IPS-NIHi7 (cell line): Measurements from ENCODE around the gene KCMF1.
"Not testable (repeated sequence)": the region's sequence is repeated elsewhere in the genome, so short reads cannot be mapped to it uniquely, and the experiment has no call there.

ENCODE experiments used
- DNase-seq: peaks from one replicate; pipeline ENCODE4 v3.0.0; 2012; ENCODE audit warnings: mixed read lengths; ENCODE audit errors: extremely low spot score

KCMF1 gene

DNA sequence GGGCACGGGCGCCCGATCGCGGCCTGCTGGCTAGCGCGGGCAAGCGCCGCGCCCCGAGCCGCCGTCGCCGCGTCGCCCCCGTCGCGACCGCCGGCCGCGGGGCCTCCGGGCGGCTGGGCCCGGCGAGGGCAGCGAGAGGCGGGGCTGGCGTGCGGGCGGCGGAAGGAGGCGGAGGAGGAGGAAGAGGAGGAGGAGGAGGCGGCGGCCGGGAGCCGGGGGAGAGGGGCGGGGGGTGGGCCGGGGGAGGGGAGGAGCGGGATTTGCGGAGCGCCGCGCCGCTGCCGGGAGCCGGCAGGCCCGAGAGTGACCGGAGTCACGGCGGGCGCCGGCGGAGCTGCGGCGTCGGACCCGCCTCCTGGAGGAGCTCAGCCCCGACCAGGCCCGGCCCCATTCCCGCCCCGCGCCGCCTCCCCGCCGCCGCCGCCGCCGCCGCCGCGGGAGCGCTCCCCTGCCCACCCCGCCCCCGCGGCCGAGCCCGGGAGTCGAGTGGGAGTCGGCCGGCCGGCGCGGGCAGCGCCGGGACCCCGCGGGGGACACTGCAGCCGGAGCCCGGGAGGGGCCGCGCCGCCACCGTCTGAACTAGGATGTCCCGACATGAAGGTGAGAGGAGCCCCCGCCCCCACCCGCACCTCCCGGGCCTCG lies at the start of gene KCMF1:
Gene KCMF1 (plus strand): TSS at position 294 of the 642 bp plus-strand sequence. CDS start 291 bp downstream, at position 585.
- peak; percentile 86 for DNase-seq

DNA sequence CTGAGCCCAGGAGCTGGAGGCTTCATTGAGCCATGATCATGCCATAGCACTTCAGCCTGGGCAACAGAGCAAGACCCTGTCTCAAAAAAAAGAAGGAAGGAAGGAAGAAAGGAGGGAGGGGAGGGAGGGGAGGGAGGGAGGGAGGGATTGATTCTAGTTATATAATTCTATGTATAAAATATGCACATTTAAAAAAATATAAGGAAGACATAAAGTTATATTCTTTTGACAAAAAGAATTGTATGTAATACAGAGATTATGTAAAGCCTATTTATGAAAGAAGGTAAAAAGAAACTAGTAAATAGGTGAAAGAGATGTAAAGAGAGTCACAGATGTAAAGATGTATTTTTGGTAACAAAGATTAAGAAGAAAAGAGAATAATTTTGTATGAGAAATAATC lies 48.0 kb upstream of the KCMF1 start:
- no peak for DNase-seq

DNA sequence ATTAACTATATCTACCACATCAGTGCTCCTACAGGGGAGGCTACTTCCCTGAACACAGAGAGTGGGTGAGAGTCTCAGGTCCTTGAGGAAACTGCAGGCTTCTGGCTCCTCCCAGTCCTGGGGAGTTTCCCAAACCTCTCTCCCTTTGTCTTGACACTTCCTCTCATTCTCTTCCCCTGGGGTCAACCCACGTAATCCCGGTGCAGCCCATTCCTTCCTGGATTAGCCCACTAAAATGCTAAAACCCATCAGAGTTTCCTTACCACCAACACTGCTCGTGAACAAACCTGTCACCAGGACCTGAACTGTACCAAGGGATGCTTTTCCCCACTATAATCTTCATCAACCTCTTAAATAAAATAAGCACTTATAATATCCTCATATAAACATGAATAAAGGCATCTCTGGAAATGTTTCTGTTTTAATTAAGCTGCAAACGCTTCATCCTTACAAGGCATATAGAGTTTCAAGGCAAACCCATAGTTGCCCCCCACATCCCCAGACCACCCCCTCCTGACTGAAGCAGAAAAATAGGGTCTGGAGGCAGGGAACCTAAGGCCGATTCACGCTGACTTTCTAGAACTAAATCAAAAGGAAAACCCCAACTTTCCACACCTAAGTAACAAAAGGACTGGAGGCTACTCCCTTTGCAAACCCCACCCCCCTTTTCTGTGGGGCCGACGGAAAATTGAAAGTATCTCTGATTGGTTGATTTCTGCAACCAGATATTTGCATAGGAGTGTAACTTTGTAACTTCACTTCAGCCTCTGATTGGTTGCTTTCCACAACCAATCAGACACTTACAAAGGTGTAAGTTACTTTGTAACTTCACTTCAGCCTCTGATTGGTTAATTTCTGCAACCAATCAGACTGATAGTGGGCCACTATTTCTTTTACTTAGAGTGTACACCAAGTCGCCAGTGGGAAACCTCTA lies 46.5 kb upstream of the KCMF1 start:
- no peak for DNase-seq

DNA sequence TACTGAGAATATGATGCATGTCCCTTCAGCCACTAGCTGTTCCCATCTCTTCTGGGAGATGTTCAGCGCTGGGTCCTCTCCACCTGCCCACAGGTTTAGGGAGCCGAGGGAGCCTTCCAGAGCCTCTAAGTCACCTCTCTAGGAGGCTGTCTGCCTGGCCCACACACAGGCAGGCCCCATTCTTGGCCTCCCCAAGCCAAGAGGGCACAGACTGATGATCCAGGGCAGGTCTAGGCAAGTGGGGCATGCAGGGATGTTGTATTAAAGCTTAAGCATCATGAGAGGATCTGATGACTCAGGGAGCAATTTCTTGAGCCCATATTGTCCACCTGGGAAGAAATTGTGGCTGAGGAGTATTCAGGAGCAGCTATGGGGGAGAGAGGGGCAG lies 45.6 kb upstream of the KCMF1 start:
- no peak for DNase-seq

DNA sequence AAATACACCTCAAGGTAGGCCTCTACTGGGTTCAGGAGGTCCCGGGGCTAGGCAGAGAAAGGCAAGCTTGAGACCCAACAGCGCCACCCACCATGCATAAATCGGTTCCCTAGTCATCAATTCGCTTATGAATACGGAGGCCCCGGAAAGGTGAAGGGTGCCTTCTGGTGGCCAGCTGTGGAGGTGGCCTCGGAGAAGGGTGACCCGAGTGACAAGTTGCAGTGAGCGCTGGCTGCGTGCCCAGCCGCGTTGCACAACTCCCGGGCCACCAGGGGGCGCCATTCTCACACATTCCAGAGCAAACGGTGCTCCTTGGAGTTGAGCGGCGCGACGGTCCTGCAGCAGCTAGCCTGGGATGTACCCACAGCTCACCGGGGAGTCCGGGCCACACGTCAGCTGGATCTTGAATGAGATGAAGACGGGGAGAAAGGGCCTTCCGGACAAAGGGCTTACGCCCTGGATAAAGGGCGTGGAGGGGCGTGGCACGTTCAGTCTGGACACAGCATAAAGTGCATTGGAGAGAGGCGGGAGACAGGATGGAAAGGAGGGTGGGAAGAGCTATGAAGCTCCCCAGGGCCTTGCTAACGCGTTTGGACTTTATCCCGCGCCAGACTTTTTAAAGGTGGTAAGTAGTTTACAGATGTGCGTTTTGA lies 45.1 kb upstream of the KCMF1 start:
- DNase-seq: peak; percentile 82

DNA sequence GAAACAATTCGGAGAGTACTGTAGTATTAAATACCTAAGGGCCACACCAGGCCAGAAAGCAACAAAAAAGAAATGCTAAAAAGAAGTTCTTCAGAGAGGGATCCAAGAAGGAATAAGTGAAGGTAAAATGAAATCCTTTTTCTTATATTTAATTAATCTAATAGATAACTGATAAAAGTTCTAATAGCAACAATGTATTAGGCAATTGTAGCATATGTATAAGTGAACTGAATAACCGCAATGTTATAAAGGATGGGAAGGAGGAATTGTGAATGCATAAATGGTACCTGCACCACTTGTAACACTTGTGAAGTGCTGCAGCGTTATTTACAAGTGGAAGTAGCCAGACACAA lies 43.7 kb upstream of the KCMF1 start:
- no peak for DNase-seq

DNA sequence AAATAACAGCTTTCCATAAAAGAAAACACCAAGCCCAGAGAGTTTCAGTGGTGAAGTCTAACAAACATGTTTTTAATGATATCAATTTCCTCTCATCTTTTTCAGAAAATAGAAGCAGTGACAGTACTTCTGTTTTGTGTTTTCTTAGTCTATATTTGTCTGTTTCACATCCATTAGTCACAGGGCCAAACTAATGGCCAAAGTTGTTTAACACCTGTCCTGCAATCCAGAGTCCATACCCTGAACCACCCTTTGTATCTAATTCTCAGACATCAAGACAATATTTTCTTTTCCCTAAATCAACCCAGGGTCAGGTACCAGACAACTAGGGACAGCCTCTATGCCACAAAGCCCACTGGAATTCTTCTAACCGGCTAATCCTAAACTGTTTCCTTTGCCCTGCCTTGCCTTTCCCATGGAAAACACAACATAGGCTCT lies 39.6 kb upstream of the KCMF1 start:
- no peak for DNase-seq

DNA sequence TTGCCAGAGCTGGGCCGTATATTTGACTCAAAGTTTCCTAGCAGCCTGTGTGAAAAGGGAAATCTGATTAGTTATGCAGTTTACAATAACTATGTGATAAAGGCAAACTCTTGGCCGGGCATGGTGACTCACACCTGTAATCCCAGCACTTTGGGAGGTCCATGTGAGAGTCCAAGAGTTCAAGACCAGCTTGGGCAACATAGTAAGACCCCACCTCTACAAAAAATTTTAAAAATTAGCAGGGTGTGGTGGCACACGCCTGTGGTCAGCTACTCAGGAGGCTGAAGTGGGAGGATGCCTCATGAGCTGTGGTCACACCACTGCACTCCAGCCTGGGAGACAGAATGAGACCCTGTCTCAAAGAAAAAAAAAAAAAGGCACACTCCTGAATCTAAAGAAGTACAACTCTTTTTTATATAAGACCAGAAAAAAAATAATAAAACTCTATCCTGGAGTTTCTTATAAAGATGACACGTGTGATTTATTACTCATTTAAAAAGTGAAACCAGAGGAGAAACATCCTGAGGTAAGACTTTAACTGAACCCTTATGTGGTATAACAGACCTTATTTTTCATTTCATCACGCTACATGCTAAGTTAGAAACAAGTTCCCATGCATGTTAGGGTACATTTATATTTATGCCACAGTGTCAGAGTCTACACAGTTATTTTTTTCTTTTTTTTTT lies 32.6 kb upstream of the KCMF1 start:
- DNase-seq: no peak

DNA sequence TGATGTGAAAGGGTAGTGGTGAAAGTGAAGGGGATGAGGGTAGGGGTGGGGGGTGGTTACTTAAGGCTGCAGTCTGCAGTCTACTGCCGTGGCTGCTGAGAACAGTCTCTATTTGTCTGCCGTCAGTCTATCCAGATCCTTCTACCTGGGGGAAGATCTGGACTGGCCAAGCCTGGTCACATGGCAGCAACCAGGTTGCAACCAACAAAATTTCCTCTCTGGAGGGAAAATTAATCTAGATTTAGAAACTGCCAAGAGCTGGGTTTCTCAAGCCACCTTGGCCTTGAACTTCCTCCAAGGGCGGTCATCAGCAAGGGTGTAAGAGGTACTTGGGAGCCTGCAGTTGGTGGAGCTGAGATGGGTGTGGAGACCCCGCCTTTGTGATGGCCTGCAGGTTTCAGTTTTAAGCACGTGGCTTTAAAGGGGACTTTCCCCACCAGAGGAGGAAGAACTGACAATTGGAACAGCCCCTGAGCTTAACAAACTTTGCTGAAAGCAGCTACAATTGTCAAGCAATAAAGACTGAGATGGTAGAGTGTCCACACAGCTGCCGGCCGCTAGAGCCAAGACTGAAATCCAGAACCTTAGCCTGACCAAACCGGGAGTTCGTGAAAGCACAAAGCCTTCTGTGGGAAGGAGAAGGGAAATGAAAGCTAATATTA lies 31.4 kb upstream of the KCMF1 start:
- no peak for DNase-seq

DNA sequence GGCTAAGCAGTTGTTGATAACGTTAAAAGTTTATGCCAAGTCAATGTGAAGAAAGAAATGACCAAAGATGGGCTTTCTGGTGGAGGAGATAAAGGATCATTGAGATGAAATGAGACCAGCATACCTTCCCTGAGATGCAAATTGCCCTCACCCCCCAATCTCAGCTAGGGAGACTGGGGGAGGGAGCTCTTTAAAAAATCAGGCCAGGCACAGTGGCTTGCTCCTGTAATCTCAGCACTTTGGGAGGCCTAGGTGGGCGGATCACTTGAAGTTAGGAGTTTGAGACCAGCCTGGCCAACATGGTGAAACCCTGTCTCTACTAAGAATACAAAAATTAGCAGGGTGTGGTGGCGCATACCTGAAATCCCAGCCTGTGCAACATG lies 30.9 kb upstream of the KCMF1 start:
- no peak for DNase-seq

DNA sequence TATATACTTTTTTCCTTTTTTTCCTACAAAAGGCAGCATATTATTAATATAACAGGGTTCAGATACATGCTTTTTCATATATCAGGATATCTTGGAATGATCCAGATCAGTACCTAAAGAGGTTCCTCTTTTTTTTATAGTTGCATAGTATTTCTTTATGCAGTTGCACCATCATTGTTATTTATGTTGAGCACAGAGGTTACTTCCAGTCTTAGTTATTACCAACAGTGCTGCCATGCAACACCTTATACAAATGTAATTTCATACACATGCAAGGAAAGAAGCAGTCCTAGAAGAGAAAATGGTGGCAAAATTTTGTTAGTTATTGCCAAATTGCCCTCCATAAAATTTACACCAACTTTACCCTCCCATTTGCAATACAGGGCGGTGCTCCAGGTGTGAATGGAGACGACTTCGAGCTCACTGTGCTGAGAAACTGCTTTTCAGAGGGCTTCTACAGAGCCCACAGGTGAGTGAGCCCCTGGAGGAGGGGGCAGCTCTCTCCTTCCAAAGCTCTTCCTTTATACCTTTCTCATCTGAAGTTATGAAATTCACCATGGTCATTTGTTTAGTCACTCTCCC lies 30.0 kb upstream of the KCMF1 start:
- DNase-seq: no peak

DNA sequence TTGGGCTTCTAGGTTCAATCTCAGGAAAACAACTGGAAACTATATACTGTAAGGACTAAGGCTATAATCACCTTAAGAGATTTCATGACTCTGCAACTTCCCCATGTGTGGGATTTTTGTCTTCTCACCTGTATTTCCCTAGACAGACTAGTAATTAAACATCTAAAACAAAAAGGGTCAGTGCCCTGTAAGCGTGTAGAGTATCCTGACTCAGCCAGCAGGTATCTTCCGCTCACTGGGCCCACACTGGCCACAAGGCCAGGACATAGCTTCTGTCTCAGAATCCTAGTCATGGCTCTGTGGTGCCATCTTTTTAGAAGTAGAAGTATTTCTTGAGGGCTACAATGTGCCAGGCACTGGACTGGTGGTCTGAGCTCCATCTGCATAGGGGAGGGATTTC lies 28.8 kb upstream of the KCMF1 start:
- no peak for DNase-seq

DNA sequence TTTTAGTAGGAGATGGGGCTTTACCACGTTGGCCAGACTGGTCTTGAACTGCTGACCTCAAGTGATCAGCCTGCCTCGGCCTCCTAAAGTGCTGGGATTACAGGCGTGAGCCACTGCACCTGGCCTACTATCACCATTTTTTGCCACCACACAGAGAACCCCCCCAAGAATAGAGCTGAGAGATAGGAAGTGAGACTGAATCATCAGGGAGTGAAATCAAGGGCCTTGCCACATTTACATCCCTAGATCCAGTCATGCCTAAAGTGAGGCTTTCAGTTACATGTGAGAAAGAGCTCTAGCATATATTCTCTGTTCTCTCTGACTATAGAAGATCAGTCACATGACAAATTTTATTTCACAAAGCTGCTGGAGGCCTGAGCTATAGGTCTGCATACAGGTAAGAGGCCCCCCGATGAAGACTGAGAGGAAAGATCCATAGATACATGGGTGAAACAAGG lies 28.0 kb upstream of the KCMF1 start:
- no peak for DNase-seq

DNA sequence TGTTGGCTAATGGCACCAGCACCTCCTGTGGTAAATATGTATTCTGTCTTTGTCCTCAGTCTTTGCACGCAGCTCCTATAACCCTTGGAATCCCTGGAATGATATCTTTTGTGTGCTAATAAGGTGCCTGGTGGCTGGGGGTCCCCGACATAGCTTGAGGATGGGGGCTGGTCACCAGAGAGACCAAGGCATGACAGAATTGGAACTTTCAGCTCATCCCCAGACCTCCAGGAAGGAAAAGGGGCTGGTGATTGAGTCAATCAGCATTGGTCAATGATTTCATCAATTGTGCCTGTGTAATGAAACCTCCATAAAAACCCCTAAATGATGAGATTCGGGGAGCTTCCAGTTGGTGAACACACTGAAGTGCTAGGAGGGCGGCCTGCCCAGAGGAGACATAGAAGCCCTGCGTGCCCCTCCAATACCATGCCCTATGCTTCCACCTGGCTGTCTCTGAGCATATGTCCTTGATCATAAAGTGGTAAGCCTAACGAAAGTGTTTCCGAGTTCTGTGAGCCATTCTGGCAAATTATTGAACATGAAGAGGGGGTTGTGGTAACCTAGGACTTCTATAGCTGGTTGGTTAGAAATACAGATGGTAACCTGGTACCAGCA lies 26.6 kb upstream of the KCMF1 start:
- no peak for DNase-seq

DNA sequence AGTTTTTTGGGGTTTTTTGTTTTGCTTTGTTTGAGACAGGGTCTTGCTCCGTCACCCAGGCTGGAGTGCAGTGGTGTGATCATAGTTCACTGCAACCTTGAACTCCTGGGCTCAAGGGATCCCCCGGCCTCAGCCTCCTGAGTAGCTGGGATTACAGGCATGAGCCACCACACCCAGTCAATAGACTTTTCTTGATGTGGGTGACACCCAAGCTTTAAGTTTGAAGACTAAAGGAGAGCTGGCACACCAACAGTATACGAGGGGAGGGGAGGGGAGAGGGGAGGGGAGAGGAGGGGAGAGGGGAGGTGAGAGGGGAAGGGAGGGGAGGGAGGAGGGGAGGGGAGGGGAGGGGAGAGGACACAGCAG lies 25.1 kb upstream of the KCMF1 start:
- not testable (repeated sequence) for DNase-seq

DNA sequence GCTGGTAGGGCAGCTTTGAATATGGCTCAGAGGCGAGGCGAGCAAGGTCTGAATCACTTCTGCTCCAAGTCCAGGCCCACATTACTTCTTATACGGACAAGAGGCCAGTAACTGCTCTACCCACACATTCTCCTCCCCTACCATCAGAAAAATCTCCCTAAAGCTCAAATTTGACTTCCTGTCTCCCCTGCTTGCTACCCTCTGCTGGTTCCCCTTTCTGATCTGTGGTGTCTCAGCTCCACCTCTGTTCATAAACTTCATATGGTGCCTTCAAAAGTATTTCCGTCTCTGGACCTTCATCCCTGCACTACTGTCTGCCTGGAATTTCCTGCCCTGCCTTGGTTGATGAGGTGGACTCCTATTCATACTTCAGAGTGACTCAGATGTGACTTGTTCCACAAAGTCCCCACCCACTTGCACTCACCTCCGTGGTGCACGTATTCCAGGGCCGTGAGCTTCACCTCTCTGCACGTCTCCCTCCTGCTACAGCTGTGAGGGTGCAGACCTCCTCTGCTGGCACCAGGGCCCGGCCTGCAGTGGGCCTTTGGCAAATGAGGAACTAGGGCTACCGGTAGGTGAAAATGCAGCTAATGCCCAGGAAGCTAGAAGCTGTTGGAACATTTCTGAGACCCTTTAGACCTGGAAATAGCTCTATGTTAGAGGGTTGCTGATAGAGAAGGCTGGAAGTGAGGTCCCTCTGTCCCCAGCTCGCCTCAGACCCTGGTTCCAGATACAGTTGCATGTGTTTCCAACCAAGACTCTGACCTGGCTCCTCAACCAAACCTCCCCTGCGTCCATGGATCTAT lies 24.6 kb upstream of the KCMF1 start:
- DNase-seq: no peak

DNA sequence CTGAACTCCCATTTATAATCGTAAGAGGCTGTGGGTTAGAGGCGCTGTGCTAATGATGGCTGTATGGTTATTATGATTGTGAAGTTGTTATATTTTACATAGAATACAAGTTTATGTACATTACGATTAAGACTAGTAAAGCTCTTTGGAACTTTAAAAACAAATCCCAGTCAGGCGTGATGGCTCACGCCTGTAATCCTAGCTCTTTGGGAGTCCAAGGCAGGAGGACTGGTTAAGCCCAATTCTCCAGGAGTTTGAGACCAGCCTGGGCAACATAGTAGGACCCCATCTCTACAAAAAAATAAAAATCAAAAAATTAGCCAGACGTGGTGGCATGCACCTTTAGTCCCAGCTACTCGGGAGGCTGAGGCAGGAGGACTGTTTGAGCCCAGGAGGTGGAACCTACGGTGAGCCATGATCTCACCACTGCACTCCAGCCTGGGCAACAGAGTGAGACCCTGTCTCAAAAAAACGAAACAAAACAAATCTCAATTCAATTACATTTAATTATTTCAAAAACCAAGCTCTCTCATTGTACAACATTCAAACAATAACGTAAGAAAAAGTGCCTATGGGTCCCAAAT lies 23.9 kb upstream of the KCMF1 start:
- no peak for DNase-seq

DNA sequence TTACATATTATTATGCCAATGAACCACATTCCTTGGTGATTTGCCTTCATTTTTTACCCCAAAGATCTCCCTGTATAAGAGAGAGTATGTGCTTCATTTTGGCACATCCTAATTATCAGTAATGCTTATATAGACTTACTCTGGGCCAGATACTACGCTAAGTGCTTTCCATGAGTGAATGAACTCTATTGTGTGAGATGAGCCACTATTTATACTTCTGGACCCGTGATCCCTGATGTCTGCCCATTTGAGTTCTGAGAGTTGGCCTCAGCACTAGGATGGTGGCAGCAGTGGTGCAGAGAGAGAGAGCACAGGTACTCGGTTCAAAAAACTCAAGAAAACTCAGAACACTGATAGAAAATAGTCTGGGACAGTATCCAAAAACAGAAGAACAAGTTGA lies 17.4 kb upstream of the KCMF1 start:
- DNase-seq: no peak

DNA sequence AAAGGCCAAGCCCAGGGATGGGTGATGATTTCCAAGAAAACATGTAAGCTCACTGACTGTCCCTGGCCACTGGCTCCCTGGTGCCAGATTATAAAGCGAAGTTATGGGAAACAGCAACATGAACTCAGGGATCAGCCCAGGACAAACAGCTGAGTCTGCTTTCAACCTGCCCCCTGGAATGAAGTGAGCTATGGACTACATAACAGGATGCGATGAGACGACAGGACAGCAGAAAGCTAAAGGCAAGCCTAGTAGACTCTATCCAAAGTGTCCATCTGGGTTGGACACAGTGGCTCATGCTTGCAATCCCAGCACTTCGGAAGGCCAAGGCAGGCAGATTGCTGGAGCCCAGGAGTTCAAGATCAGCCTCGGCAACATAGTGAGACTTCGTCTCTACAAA lies 16.6 kb upstream of the KCMF1 start:
- DNase-seq: no peak
